Raji (cell line): Measurements from ENCODE around the gene KRTAP3-3.
"Not testable (repeated sequence)": the region's sequence is repeated elsewhere in the genome, so short reads cannot be mapped to it uniquely, and the experiment has no call there.

Experiments used
- POLR2A ChIP-seq: IDR thresholded peaks from 2 replicates; pipeline ENCODE4 v1.6.1; 2011; ENCODE audit warnings: low read depth, low read length, control low read depth; ENCODE audit not compliant: insufficient read depth

KRTAP3-3 gene

GRCh38 chr17:40993839-40994238, at the start of gene KRTAP3-3:
TSS of gene KRTAP3-3 (minus strand) at chr17:40994164. CDS start at chr17:40994097, 67 bp downstream.
- no peak for TF ChIP-seq POLR2A

- no peak for TF ChIP-seq POLR2A
These were observed 49.0 kb upstream of the KRTAP3-3 start for GRCh38 chr17:41042953-41043352.

GRCh38 chr17:41040783-41041571, 47.0 kb upstream of the KRTAP3-3 start, which contains the start of gene KRTAP1-1:
TSS of gene KRTAP1-1 (minus strand) at chr17:41041450. CDS start at chr17:41041397, 53 bp downstream.
- not testable (repeated sequence) for TF ChIP-seq POLR2A

DNA sequence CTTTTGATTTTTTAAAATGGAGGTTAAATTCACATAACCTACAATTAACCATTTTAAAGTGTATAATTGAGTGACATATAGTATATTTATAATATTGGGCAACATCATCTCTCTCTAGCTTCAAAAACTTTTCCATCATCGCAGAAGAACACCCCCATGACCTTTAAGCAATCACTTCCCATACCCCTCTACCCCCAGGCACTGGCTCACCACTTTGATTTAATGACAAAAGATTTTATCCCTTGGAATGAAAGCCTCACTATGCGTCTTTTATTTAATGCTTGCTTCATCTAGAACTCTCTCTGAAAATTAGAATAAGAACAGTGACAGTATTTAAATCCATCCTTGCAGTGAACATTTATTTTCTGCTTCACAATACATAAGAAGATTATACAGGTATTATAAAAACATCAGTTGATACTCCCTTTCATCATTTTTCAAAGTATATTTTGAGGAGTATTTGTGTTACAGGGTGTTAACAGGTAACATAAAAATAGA, 43.9 kb upstream of the KRTAP3-3 start:
- TF ChIP-seq POLR2A: no peak

DNA sequence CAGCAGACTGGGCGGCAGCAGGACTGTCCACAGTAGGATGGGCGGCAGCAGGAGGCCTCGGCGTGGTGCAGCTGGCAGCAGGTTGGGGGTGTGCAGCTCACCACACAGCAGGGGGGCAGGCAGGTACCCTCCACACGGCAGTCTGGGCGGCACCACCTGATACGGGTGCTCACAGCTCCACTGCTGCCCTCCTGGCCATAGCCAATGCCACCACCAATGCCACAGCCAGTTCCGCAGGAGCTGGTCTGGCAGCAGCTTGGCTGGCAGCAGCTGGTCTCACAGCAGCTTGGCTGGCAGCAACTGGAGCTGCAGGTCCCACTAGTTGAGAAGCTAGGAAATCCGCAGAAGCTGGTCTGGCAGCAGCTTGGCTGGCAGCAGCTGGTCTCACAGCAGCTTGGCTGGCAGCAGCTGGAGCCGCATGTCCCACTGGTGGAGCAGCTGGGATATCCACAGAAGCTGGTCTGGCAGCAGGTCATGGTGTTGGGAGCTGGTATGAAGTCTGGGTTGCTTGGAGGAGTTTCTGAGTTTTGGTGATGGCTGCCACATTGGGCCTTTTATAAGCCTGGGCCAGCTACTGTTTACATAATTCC, 40.5 kb upstream of the KRTAP3-3 start, which contains the start of gene KRTAP1-3:
Gene KRTAP1-3 (minus strand): TSS at position 529 of the 590 bp plus-strand sequence. CDS start 53 bp downstream, at position 476.
- TF ChIP-seq POLR2A: not testable (repeated sequence)

- TF ChIP-seq POLR2A: no peak
These were observed 35.8 kb upstream of the KRTAP3-3 start, which contains the start of gene KRTAP1-4 for GRCh38 chr17:41029633-41030245. TSS of gene KRTAP1-4 (minus strand) at chr17:41030195. CDS start at chr17:41030078, 117 bp downstream.

DNA sequence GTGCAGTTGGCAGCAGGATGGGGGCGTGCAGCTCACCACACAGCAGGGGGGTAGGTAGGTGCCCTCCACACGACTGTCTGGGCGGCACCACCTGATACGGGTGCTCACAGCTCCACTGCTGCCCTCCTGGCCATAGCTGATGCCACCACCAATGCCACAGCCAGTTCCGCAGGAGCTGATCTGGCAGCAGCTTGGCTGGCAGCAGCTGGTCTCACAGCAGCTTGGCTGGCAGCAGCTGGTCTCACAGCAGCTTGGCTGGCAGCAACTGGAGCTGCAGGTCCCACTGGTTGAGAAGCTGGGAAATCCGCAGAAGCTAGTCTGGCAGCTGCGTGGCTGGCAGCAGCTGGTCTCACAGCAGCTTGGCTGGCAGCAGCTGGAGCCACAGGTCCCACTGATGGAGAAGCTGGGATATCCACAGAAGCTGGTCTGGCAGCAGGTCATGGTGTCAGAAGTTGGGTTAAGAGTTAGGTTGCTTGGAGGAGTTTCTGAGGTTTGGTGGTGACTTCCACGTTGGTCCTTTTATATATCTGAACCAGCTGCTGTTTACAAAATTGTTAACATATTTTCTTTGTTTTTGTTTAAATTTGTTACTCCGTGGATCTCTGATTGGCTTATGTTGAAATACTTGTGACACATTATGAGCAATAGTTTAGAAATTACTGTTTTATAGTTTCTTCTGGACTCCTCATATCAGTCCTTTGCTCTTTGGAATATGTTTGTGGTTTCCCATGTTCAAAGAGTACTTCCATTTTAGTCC, 32.9 kb upstream of the KRTAP3-3 start, which contains the start of gene KRTAP1-5:
Gene KRTAP1-5 (minus strand): TSS at position 494 of the 757 bp plus-strand sequence. CDS start 53 bp downstream, at position 441.
- no peak for TF ChIP-seq POLR2A

DNA sequence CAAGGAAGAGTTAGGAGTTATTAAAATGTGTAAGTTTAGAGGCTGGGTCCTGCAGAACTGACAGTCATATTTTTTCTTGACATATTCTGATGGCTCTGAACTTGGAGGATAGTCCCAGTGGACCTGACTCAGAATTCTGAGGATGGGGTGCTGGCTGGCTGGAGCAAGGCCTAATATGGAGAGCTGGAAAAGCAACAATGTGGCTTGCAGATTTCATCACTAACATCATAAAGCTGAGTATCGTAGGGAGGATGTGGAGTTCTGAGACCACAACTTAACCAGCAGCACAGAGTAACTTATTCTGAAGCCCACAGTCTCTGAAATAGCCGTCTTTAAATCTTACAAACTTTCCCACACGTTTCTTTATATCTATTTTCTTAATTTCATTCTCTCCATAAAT, 30.7 kb upstream of the KRTAP3-3 start:
- TF ChIP-seq POLR2A: no peak

DNA sequence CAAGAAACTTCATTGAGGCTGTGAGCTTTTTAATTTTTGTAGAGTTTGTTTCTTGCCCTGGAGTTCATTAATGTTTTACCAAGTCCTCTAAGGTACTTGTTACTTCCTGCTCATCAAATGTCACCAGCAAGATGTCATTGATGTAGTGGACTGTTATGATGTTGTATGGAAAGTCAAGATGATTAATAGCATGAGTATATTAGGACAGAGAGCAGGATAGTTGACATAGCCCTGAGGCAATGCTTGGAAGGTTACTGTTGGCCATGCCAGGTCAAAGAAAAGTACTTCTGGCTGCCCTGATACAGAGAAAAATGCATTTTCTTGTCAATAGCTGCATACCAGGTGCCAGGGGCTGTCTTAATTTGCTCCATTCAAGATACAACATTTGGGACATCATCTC, 26.4 kb upstream of the KRTAP3-3 start:
- no peak for TF ChIP-seq POLR2A

DNA sequence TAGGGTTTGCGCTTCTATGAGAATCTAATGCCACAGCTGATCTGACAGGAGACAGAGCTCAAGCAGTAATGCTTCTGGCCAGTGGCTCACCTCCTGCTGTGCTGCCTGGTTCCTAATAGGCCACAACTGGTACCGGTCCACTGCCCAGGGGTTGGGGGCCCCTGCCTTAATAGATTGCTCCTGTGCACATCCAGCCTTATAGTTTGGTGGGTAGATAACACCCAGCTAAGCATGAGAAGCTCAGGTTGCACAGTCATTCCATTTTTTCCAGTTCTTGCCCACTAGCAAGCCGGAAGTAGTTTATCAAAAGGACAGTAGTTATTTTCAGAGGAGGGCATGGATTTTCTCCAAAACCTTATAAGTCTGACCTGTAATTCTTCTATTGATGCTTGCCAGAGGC, 25.5 kb upstream of the KRTAP3-3 start:
- TF ChIP-seq POLR2A: no peak

DNA sequence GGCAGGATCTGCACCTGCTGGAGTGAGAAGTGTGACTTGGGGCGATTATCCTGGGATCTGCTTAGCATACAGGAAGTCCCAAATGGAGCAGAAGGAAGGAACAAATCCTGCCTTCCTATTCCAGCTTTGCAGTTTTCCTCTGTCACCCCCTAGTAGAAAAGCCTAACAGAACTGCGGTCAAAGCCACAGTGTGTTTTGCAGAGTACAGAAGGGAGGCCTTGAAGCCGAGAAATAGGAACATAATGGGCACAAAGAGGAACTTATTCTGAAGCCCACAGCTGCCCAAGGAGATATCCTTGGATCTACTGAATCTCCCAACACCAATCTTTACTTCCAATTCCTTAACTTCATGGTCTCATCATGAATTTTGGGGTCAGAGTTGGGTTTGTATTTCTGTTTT, 24.6 kb upstream of the KRTAP3-3 start:
- TF ChIP-seq POLR2A: no peak

DNA sequence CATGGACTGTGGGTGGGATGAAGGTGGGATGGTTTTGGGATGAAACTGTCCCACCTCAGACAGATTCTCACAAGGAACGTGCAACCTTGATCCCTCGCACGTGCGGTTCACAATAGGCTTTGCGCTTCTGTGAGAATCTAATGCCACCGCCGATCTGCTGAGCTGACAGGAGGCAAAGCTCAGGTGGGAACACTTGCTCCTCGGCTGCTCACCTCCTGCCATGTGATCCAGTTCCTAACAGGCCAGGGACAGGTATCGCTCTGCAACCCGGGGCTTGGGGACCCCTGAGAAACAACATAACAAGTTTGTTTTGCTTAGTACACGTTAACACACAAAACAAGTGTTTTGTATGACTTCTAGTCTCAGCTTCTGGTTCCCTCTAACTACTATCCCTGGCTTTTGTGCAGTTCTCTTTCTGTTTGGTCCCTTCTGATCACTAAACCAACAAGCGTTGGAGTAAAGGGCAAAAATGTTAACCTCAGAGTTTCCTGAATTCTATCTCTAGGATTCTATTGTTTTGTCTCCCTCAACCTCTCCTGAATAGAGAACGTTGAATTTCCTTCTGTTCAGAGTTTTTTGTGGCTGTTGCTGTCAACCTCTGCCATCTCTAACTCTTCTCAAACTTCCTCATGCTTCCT, 22.7 kb upstream of the KRTAP3-3 start:
- TF ChIP-seq POLR2A: no peak

DNA sequence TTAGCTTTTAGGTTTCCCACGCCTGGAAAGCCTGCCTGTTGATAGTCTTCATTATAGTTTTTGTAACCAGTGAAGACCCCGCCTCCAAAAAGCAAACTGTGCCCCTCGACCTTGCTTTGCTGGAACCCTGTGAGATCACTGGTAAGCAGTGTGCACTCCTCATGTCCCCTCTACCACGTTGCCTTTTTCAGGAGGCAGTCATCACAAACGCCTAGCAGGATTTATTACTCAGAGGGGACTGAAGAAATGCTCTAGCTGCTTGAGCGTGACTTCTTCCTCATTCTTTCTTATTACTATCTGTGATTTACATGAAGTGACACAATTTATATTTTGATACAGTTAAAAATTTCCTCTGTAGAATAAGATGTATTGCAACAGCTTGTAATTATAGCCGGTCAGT, 21.5 kb upstream of the KRTAP3-3 start:
- no peak for TF ChIP-seq POLR2A

DNA sequence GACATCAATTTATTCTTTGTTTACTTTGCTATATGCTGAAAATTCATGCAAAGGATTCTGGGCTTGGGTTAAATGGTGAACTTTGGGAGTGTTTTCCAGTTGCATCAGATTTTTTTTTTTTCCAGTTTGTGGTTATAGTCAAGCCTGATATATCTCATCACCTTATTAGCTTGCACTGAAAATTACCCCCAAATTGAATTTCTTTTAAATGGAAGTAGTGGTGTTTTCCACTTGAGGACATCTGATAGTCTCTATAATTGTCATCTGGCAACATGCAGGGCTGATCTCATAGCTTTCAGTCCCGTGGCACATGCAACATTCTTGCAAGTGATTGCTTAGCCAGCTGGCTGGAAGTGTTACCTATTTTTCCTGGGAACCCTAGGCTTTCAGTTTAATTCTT, 19.6 kb upstream of the KRTAP3-3 start:
- TF ChIP-seq POLR2A: no peak
